8988T (cell line): ENCODE data around the gene IPO11.
"Not testable (repeated sequence)": the region's sequence is repeated elsewhere in the genome, so short reads cannot be mapped to it uniquely, and the experiment has no call there.

Experiments
- DNase-seq: peaks from one replicate; pipeline ENCODE4 v3.0.0; 2011

The IPO11 gene

DNA sequence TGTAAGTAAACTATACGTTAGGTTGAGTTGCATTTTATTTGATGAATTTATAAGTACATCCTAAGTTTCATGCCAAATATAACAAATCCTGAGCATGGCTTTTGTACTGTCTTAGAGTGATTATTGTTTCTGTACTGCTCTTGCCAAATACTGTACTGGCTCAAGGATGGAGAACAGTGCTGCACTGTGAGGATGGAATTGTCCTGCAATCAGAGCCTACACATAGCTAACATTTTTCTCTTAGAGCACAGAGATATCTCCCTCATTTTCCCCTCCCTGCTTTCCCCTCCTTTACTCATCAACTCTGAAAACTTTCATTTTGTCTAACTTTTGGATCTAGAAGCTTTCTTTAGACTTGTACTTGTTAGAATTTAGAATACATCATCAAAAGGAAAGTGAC, 194.3 kb downstream of the IPO11 start:
- no peak for DNase-seq

DNA sequence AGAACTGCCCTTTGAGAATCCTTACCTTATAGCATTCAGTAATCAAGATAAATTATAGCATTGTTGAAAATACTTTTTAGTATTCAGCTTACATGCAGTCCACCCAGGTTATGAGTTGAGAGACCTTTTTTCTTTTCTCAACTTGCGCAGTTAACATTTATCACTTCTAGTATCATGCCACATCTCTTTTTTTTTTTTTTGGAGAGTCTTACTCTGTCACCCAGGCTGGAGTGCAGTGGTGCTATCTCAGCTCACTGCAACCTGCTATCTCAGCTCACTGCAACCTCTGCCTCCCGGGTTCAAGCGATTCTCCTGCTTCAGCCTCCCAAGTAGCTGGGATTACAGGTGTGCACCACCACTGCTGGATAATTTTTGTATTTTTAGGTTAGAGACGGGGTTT, 195.1 kb downstream of the IPO11 start:
- no peak for DNase-seq

DNA sequence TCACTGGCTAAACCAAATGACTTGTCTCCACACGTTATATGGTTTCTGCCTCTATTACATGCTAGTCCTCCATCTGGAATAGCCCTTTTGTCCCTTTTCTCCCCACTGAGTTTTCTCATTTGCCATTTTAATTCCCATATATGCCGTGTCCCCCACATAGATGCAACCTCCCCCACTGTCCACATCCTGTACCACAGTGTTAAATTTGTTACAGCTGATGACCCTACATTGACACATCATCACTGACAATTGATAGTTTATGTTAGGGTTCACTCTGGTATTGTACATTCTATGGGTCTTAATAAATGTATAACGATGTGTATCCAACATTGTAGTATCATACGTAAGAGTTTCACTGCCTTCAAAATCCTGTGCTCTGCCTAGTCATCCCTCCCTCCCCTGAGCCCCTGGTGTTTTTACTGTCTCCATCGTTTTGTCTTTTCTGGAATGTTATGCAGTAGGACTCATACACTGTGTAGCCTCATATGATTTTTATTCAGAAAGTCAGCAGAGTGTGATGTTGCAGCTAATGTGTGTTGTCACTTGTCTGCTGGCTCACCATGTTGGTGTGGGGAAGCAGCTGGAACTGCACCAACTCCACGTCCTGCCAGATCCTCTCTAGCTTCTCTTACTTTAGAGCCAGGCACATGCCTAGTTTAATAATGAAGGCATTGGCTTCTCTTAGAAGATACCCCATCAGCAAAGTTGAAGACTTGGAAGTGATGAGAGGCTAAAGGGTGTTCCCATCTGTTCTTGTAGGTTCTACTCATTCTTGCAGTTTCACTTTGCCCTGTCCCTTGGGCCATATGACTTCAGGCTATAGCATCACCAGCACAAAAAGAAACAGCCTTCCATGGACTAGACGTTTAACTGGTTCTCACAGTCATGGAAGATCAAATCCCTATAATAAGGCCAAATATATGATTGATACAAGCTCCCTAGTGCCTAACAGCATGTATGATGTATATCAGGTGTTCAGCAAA, 196.3 kb downstream of the IPO11 start:
- DNase-seq, result no peak

DNA sequence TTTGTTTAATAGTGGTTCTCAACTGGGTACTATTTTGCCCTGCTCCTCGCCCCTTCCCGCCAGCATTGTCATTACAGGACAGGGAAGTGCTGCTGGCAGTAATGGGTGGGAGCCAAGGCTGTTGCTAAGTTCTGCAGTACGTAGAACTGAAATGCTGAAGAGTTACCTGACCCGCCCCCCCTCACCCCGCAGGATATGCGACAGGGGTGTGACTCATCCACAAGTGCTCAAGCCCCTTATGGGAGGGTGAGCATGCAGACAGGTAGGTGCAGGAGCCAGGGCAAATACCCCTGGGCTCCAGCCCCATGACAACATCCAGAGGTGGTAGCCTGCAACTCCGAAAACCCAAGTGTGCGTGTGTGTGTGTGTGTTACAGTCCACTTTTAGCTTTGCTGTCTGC, 201.8 kb downstream of the IPO11 start:
- DNase-seq, result no peak

DNA sequence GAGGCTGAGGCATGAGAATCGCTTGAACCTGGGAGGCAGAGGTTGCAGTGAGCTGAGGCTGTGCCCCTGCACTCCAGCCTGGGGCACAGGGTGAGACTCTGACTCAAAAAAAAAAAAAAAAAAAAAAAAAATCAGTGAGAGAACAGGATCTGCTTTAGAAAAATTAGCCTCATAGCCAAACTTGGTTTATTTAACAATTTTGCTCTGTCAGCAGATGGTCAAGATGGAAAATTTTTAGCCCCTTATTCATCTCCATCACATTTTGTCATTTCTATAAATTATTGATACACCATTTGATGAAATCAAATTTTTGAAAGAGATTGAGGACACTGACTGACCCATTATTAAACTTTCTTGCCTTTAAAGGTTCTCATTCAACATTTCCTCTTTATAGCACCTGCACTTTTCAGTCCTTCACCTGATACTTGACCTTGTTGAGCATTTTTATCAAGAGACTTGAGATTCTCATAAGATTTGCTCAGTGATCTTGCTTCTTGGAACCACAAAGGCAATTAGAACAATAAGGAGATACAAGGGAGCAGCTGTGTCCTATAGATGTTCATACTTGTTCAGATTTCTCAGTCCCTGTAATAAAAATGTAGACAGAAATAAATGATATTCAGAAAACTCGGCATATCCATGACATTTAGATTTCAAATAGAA, 204.2 kb downstream of the IPO11 start:
- no peak for DNase-seq

DNA sequence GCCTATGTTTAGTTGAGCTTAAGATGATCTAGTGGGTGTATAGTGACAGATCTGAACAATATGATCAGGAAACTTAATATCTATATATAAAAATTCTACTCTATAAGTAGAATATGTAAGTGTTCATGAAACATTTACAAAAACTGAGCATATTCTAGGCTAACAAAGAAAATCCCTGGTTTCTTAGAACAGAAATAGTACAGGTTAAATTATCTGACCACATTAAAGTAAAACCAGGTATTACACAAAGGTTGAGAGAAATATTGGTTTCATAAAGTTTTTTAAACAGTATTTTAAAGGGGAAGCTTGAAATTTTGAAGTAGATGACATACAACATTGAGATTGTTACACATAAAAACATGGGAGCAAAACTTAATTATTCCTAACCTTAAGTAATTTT, 205.4 kb downstream of the IPO11 start:
- no peak for DNase-seq

DNA sequence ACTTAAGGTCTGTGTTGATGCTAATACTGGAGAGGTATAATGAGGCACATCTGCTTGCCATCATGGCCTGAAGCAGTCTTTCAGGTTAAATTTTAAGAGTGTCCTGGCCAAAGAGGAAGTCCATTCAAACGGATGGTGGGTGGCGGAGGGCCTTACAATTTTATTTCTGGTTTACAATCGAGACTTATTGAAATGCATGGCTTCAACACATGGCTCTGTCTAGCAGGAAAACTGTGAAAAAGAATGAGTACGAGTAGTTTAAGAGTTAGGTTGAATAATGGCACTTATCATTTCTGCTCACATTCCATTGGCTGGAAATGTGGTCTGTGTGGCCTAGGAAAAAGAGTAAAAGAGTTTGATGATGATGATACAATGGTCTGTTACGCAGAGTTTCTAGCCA, 208.2 kb downstream of the IPO11 start:
- DNase-seq, result no peak

DNA sequence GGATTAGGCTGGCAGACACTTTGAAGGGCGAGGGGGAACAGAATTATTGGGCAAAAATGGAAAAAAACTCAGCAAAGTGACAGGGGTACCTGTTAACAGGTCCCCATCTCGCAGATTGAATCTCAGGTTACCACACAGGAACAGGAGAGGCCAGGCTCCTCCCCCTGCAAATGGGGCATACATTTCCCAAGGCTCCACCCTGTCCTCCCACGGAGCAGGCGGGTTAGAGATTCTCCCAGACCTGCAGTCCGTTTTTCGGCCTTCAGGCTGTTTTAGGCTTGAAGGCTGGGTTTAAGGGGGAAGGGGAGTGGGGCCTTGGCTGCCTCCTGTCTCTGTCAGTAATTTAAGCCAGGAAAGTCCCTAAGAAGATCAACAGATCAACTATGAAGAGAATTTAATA, 208.7 kb downstream of the IPO11 start:
- no peak for DNase-seq

DNA sequence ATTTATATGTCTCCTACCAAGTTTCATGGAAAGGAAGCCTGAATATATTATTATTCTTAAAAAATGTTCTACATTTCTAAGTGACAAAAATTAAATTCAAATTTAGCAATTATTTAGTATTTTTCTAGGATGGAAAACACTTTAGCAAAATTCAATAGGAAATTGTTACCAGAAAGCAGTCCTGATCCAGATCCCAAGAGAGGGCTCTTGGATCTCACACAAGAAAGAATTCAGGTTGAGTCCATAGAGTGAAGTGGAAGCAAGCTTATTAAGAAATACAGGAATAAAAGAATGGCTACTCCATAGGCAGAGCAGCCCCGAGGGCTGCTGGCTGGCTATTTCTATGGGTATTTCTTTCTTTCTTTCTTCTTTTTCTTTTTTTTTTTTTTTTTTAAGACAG, 210.7 kb downstream of the IPO11 start:
- no peak for DNase-seq

DNA sequence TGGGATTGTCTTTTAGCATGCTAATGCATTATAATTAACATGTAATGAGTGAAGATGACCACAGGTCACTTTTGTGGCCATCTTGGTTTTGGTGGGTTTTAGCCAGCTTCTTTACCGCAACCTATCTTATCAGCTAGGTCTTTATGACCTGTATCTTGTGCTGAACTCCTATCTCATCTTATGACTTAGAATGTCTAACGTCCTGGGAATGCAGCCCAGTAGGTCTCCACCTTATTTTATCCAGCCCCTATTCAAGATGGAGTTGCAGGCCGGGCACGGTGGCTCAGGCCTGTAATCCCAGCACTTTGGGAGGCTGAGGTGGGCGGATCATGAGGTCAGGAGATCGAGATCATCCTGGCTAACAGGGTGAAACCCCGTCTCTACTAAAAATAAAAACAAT, 211.9 kb downstream of the IPO11 start:
- not testable (repeated sequence) for DNase-seq

DNA sequence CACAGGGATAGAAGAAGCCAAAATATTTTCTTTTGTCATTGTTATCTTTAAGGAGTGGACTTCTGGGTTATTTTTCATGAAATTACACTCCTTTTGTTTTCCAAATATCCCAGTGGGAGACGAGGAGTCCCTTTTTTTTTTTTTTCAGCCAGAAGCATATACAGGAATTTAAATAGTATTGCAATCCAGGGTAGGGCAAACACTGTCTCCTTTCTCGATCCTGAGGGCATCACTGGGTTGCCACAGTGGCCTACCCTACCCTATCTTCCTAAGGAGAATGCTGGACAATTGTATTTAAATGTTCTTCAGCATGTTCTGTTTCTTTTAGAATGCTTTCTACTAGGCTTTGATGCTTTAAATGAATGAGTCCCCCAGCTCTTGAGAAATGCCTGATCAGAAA, 214.0 kb downstream of the IPO11 start:
- no peak for DNase-seq

DNA sequence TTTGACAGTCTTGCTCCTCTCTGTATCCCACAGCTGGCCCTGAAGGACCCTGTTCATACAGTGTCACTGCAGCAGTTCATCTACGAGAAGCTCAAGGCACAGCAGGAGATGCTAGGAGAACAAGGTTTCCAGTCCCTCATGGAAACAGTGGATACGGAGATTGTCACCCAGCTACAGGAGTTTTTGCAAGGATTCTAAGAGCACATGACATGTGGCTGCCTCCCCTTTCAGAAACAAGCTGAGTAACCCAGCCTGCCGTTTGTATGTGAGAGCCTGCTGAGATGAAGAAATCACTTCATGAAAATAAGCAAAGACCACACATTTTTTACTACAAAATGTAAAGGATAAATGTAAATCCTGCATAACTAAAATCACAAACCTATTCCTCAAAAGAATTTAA, 214.6 kb downstream of the IPO11 start:
- DNase-seq, result no peak

DNA sequence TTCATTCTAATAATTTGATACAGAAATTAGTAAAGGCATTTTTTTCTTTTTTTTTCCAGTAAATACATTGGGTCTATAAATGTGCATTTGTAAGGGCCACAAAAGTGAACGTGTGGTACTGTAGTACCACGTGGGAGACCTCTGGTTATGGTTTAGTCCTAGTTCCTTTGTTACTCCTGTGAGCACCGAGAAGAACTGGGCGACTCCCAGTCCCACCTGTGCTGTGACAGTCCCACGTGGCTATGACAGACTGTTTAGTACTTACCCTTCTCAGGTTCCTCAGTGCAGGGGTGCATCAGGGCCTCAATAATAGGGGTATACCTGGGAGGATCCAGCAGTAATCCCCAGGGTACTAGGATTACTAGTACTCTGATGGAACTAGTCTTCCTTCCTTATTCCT, 215.3 kb downstream of the IPO11 start:
- DNase-seq, result no peak

DNA sequence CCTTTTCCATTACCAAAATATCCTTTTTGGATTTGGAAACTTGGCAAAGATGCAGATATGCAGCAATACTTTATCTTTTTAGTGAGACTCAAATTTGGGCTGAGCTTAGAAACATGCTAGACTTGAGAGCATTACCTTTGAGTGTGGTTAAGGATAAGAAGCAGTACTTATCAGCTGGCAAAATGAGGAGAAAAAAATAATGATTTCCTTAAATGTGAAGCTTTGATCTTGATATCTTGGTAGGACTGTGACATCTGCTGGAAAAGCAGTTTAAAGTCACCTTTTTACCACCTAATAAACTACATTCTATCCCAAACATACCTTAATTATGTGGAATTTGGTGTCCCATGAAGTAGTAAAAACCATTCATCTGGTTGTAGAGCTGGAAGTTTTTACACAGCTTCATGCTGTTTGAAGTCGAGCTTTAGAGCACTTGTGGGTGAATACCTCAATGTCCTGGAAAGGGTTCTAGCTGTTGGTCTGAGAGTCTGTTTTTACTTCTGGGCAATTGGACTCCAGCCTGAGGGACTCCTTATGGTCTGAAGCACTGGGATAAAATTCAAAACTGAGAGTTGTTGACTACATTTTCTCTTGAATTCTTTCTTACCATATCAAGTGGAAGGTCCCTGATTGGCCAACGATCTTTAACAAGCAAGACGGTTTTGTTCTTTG, 219.5 kb downstream of the IPO11 start:
- DNase-seq, result no peak

DNA sequence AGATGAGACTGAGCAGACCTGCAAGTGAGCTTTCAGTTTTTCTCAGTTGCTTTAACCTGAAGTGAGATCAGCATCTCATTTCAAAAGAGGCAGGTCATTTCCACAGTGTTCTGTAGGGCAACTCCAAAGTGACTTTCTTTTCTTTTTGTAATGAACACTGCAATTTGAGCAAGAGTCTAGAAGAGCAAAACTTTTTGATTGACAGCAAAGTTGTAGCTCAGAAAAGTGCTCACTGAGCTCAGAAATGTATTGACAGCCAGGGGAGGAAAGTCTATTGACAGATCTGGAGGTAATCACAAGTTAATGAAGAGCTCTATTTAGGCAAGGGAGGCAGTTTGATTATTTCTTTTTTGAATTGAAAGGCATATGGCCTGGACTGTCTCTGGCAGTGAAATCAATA, 220.7 kb downstream of the IPO11 start:
- no peak for DNase-seq

DNA sequence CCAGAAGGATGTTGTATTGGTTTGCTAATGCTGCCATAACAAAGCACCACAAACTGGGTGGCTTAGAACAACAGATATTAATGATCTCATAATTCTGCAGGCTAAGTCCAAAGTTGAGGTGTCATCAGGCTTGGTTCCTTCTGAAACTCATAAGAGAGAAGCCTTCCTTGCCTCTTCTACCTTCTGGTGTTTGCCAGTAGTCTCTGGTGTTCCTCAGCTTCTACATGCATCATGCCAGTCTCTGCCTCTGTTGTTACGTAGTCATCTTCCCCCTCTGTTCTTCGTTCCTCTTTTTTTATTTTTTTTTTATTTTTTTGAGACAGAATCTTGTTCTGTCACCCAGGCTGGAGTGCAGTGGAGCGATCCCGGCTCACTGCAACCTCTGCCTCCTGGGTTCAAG, 227.9 kb downstream of the IPO11 start:
- DNase-seq, result no peak

DNA sequence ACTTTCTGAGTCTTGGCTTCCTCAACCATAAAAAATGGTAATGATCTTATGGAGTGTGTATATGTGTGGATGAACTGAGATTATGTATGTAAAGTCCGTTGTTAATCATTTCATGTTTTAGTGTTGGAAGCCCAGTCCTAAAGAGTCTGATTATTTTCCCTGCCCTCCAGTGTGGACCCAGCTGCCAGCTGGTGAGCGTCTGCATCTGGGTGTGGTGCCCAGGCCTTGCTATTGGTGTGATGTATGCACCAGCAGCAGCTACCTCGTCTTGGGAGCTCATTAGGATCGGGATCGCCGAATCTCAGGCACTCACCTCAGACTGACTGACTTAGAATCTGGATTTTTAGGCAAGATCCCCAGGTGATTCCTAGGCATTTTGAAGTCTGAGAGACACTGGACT, 229.9 kb downstream of the IPO11 start:
- DNase-seq, result no peak

DNA sequence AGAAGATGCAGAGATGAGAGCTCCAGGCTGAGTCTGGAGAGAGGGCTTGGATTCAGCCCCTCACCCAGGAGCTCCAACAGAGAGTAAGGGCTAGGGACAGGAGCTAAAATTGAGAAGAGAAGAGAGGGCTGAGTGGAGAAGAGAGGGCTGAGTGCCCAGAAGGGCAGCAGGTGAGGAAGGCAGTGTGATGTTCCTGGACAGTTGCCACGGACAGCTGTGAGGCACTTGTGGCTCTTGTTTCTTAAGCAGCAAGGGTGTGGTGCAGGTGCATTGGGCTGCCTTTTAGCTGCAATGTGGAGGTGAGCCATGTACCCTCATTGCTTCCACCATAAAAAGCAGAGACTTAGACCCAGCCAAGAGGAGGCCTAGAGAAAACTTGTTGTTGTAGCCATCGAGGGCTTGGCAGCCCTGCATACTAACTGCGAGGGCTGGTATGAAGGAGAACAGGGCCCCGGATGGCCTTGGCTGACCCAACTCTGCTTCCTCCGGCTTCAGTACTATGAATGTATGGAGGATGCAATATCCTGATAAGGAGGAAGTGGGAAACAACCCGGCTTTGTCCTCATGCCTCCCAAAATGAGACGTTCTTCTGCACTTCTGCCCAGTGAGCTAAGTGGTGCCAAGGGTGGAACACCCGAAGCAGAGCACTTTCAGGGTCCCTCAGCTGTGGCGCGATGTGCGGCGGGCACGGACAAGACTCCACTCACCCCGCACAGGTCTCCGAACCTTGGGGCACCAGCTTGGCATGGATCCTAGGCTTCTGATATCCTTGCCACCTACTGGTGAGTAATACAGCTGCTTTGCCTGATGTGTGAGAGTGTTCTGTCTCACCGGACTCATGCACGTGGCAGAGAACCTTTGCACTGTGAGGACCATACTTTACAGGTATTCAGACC, 231.2 kb downstream of the IPO11 start:
- no peak for DNase-seq

DNA sequence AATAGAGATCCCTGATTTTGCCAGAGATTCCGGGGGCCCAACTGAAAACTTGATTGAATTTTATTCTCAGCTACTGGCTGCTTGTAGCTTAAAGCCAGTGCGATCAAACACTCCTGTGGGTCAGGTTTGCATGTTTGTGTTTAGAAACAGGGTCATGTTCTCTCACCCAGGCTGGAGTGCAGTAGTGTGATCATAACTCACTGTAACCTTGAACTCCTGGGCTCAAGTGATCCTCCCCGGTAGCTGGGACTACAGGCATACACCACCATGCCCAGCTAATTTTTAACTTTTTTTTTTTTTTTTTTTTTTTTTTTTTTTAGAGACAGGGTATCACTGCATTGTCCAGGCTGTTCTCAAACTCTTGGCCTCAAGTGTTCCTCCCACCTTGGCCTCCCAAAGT, 232.7 kb downstream of the IPO11 start:
- DNase-seq, result no peak

DNA sequence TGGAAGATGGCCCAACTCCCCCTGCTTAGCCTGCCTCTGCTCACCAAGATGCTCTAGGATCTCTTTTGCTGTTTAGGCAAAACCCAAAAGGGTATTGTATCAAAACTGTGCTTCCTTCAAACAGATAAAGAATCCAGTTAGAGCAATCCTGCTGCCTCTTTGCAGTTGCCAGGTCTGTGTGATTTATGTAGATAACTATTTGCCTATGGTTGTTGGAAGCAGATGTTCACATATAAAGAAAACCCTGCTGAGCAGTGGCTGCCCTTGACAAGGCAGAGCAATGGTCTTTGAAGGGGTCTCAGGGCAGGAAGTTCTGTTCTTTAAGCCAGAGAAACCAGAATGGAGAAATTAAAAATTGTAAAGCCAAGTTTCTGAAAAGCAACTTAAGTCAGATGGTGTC, 234.7 kb downstream of the IPO11 start:
- no peak for DNase-seq

DNA sequence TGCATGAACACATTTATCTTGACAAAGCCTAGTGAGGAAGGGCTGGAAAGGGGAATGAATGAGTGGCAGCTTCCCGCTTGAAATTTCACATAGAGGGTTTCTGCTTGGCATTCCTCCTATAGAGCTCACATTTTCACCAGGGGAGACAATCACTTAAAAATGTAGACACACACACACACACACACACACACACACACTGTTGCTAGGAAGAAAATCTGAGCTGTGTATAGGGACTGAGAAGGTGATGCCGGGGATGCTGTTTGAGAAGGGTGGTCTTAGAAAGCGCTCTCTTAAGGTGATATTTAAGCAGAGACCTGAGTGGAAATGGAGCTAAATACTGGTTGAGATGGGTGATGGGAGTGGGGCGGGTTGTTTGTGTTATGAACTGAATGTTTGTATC, 236.5 kb downstream of the IPO11 start:
- DNase-seq, result no peak

DNA sequence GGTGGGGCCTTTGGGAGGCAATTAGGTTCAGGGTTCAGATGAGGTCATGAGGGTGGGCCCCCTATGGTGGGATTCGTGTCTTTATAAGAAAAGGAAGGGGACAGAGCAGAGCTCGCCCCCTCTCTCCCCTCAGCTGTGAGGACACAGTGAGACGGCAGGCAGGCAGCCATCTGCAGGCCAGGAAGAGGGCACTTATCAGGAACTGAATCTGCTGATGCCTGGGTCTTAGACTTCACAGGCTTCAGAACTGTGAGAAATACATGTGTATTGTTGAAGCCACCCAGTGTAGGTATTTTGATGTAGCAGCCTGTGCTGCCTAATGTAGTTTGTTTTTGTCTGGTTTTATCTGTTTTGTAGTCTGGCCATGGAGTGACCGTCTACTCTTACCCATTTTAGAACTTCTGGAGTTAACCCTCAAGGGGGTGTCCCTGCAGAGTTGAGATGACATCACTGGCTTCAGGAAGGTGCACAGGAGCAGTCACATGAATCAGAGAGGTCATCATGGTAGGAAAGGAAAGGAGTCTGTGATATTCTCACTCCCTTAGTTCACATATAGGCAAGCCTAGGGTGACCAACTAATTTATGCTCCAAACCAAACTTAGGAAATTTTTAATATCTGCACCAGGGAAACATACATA, 237.0 kb downstream of the IPO11 start:
- no peak for DNase-seq
